ENCODE measurements around the gene ST8SIA1. TPM values are rescaled to one million over a fixed set of nuclear protein-coding genes. Genes with fewer than 3 reads are reported as not detected.

ST8SIA1 gene
- total RNA-seq, 2 experiments from 2014 or later = 1.5 to 1.6 TPM

GRCh38 chr12:22307811-22308210 is 26.7 kb downstream of the ST8SIA1 start:
- H3K4me1 Mint-ChIP-seq = no peaks in the 10 kb centered on the region
- ATAC-seq (no peak), DNase-seq (no peak)
- H3K27ac Mint-ChIP-seq = no peak overlapping the region
- ChIA-PET POLR2A (no interaction called here), CTCF (no interaction called here)
- intact Hi-C loops (cut with DNase I, micrococcal nuclease) = no loop called here
- H3K9me3 Mint-ChIP-seq (ENCODE audit: low read depth) = no peaks in the 10 kb centered on the region
- H3K27me3 Mint-ChIP-seq = no peaks in the 10 kb centered on the region
- H3K36me3 Mint-ChIP-seq (ENCODE audit: low read depth) = no peaks in the 10 kb centered on the region
- H3K4me3 Mint-ChIP-seq = no peak overlapping the region

GRCh38 chr12:22306311-22306710 is 28.2 kb downstream of the ST8SIA1 start:
- POLR2A ChIA-PET = no interaction called here
- Mint-ChIP-seq H3K4me3 (no peak overlapping the region), H3K36me3 (ENCODE audit: low read depth) (peaks cover 3% of the 10 kb centered on the region), H3K27ac (no peak overlapping the region), H3K4me1 (no peaks in the 10 kb centered on the region), H3K9me3 (ENCODE audit: low read depth) (peaks cover 4% of the 10 kb centered on the region), H3K27me3 (no peaks in the 10 kb centered on the region)
- no peak for DNase-seq
- CTCF ChIA-PET = interaction anchor here (1.5 kb wide), 1 partner anchor 13 kb away, joined by 6 read pairs; no protein-coding TSS in a partner anchor
- ATAC-seq = no peak
- intact Hi-C loops (cut with DNase I, micrococcal nuclease) = no loop called here

GRCh38 chr12:22304341-22304740 is 30.2 kb downstream of the ST8SIA1 start:
- Mint-ChIP-seq H3K9me3 (ENCODE audit: low read depth) (peaks cover 9% of the 10 kb centered on the region), H3K4me1 (no peaks in the 10 kb centered on the region), H3K27ac (no peak overlapping the region), H3K4me3 (no peak overlapping the region), H3K27me3 (no peaks in the 10 kb centered on the region), H3K36me3 (ENCODE audit: low read depth) (peaks cover 6% of the 10 kb centered on the region)
- ChIA-PET POLR2A (no interaction called here), CTCF (interaction anchor here (0.7 to 1.5 kb wide), 2 partner anchors 11 to 23 kb away, joined by 3 read pairs; no protein-coding TSS in a partner anchor)
- intact Hi-C loops (cut with DNase I, micrococcal nuclease) = no loop called here
- ATAC-seq (no peak), DNase-seq (no peak)

GRCh38 chr12:22299294-22299912 is 35.1 kb downstream of the ST8SIA1 start:
- POLR2A ChIA-PET = no interaction called here
- Mint-ChIP-seq H3K4me1 (no peaks in the 10 kb centered on the region), H3K4me3 (no peak overlapping the region), H3K27me3 (no peaks in the 10 kb centered on the region), H3K36me3 (ENCODE audit: low read depth) (peaks cover 9% of the 10 kb centered on the region), H3K27ac (no peak overlapping the region), H3K9me3 (ENCODE audit: low read depth) (peaks cover 12% of the 10 kb centered on the region)
- intact Hi-C loops (cut with DNase I, micrococcal nuclease) = no loop called here
- ATAC-seq = no peak
- no peak for DNase-seq
- CTCF ChIA-PET = interaction anchor here (1.0 to 1.4 kb wide), 2 partner anchors 11 to 31 kb away, joined by 3 read pairs; no protein-coding TSS in a partner anchor

GRCh38 chr12:22289250-22289649 is 45.3 kb downstream of the ST8SIA1 start:
- no peaks in the 10 kb centered on the region for H3K27me3 Mint-ChIP-seq
- DNase-seq = no peak
- H3K36me3 Mint-ChIP-seq (ENCODE audit: low read depth) = no peaks in the 10 kb centered on the region
- POLR2A ChIA-PET = no interaction called here
- CTCF ChIA-PET = no interaction called here
- intact Hi-C loops (cut with DNase I, micrococcal nuclease) = no loop called here
- H3K4me3 Mint-ChIP-seq = no peak overlapping the region
- H3K9me3 Mint-ChIP-seq (ENCODE audit: low read depth) = no peaks in the 10 kb centered on the region
- H3K4me1 Mint-ChIP-seq = peaks cover 24% of the 10 kb centered on the region
- no peak overlapping the region for H3K27ac Mint-ChIP-seq
- ATAC-seq = no peak

GRCh38 chr12:22287776-22288621 is 46.5 kb downstream of the ST8SIA1 start:
- Mint-ChIP-seq H3K27ac (peak overlapping the region; percentile 61), H3K27me3 (no peaks in the 10 kb centered on the region), H3K4me3 (peak overlapping the region; percentile 43), H3K36me3 (ENCODE audit: low read depth) (no peaks in the 10 kb centered on the region), H3K9me3 (ENCODE audit: low read depth) (no peaks in the 10 kb centered on the region), H3K4me1 (peaks cover 24% of the 10 kb centered on the region)
- CTCF ChIA-PET = interaction anchor here (0.6 to 1.3 kb wide), 6 partner anchors 8 to 210 kb away, joined by 3 to 8 read pairs (median 4); no protein-coding TSS in a partner anchor
- intact Hi-C loops (cut with DNase I, micrococcal nuclease) = no loop called here
- POLR2A ChIA-PET = interaction anchor here (0.6 to 1.1 kb wide), 2 partner anchors 10 to 47 kb away, joined by 3 to 4 read pairs; no protein-coding TSS in a partner anchor
- peak; percentile 87 for ATAC-seq
- peak; percentile 59 for DNase-seq

- Mint-ChIP-seq H3K4me1 (peaks cover 24% of the 10 kb centered on the region), H3K9me3 (ENCODE audit: low read depth) (no peaks in the 10 kb centered on the region), H3K4me3 (no peak overlapping the region), H3K27me3 (no peaks in the 10 kb centered on the region), H3K36me3 (ENCODE audit: low read depth) (no peaks in the 10 kb centered on the region), H3K27ac (peak overlapping the region; percentile 6)
- ChIA-PET CTCF (interaction anchor here (0.6 to 1.1 kb wide), 4 partner anchors 18 to 371 kb away, joined by 3 to 4 read pairs (median 3); no protein-coding TSS in a partner anchor), POLR2A (no interaction called here)
- ATAC-seq (no peak), DNase-seq (no peak)
- intact Hi-C loops (cut with DNase I, micrococcal nuclease) = no loop called here
Measured at GRCh38 chr12:22287101-22287500, 47.4 kb downstream of the ST8SIA1 start.

- H3K27me3 Mint-ChIP-seq = no peaks in the 10 kb centered on the region
Measured at GRCh38 chr12:22286569-22286968, 47.9 kb downstream of the ST8SIA1 start.

GRCh38 chr12:22285846-22286245 is 48.7 kb downstream of the ST8SIA1 start:
- no peak overlapping the region for H3K4me3 Mint-ChIP-seq
- intact Hi-C loops (cut with DNase I, micrococcal nuclease) = no loop called here
- no peaks in the 10 kb centered on the region for H3K9me3 Mint-ChIP-seq (ENCODE audit: low read depth)
- no peak for DNase-seq
- CTCF ChIA-PET = interaction anchor here (1.1 to 1.2 kb wide), 2 partner anchors 10 to 50 kb away, joined by 3 to 4 read pairs; no protein-coding TSS in a partner anchor
- POLR2A ChIA-PET = interaction anchor here (0.5 kb wide), 1 partner anchor 35 kb away, joined by 3 read pairs; no protein-coding TSS in a partner anchor
- no peaks in the 10 kb centered on the region for H3K27me3 Mint-ChIP-seq
- no peak for ATAC-seq
- H3K4me1 Mint-ChIP-seq = peaks cover 24% of the 10 kb centered on the region
- H3K36me3 Mint-ChIP-seq (ENCODE audit: low read depth) = no peaks in the 10 kb centered on the region
- H3K27ac Mint-ChIP-seq = no peak overlapping the region

More at GRCh38 chr12:22286569-22286968, 47.9 kb downstream of the ST8SIA1 start:
- ATAC-seq = no peak
- no peak for DNase-seq
- H3K4me3 Mint-ChIP-seq = no peak overlapping the region
- intact Hi-C loops (cut with DNase I, micrococcal nuclease) = no loop called here
- H3K27ac Mint-ChIP-seq = peak overlapping the region; percentile 6
- H3K9me3 Mint-ChIP-seq (ENCODE audit: low read depth) = no peaks in the 10 kb centered on the region
- ChIA-PET POLR2A (interaction anchor here (0.5 kb wide), 1 partner anchor 34 kb away, joined by 3 read pairs; no protein-coding TSS in a partner anchor), CTCF (interaction anchor here (0.7 to 1.2 kb wide), 3 partner anchors 9 to 372 kb away, joined by 3 to 4 read pairs (median 3); no protein-coding TSS in a partner anchor)
- H3K4me1 Mint-ChIP-seq = peaks cover 24% of the 10 kb centered on the region
- no peaks in the 10 kb centered on the region for H3K36me3 Mint-ChIP-seq (ENCODE audit: low read depth)

GRCh38 chr12:22284871-22285270 is 49.6 kb downstream of the ST8SIA1 start:
- no peaks in the 10 kb centered on the region for H3K27me3 Mint-ChIP-seq
- ATAC-seq (no peak), DNase-seq (no peak)
- no peaks in the 10 kb centered on the region for H3K36me3 Mint-ChIP-seq (ENCODE audit: low read depth)
- intact Hi-C loops (cut with DNase I, micrococcal nuclease) = no loop called here
- ChIA-PET CTCF (no interaction called here), POLR2A (no interaction called here)
- peaks cover 24% of the 10 kb centered on the region for H3K4me1 Mint-ChIP-seq
- no peak overlapping the region for H3K4me3 Mint-ChIP-seq
- H3K9me3 Mint-ChIP-seq (ENCODE audit: low read depth) = no peaks in the 10 kb centered on the region
- H3K27ac Mint-ChIP-seq = no peak overlapping the region

GRCh38 chr12:22283508-22283907 is 51.0 kb downstream of the ST8SIA1 start:
- no peaks in the 10 kb centered on the region for H3K9me3 Mint-ChIP-seq (ENCODE audit: low read depth)
- DNase-seq (no peak), ATAC-seq (no peak)
- peaks cover 20% of the 10 kb centered on the region for H3K4me1 Mint-ChIP-seq
- no peaks in the 10 kb centered on the region for H3K27me3 Mint-ChIP-seq
- intact Hi-C loops (cut with DNase I, micrococcal nuclease) = no loop called here
- ChIA-PET POLR2A (no interaction called here), CTCF (no interaction called here)
- no peak overlapping the region for H3K4me3 Mint-ChIP-seq
- H3K36me3 Mint-ChIP-seq (ENCODE audit: low read depth) = no peaks in the 10 kb centered on the region
- H3K27ac Mint-ChIP-seq = no peak overlapping the region
